GM19467 (cell line): ENCODE measurements around the gene PLEKHG4B.

Experiments used
- ATAC-seq: cut with Tn5 transposase; IDR thresholded peaks from one replicate; pipeline ENCODE4 v1.9.1; 2021; ENCODE audit warnings: mild to moderate bottlenecking, moderate library complexity; ENCODE audit not compliant: unreplicated experiment

Gene PLEKHG4B

DNA sequence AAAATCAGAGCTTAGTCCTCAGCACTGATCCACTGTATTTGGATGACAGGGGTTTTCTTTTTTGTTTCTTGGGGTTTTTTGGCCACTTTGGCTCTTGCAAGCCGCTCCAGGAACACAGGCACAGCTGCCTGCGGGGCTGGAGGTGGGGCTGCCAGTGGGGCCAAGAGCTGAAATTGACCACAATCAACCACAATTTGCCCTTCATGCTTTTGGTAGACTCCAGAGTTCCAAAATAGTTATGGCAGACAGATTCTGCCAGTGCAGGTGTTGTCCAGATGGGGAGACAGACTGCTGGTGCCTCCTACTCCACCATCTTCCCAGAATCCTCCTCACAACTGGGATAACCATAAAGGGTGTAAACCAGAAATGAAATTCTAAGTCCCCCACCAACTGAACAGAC lies 36.5 kb downstream of the PLEKHG4B start:
- ATAC-seq, result no peak

DNA sequence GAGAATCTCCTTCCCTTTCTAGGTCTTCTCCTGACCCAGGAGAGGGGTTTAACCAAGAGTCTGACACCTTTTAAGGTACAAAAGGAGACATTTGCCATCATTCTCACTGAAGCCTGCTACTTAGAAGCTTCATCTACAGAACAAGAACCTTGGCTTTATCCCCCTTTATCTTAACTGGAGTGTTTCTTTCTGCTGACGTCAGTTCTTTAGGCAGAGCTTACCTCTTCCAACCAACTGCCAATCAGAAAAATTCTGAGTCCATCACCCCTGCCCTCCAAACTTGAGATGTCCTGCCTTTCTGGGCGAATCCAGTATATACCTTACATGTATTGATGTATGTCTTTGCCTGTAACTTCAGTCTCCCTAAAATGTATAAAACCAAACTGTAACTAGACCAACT lies 37.2 kb downstream of the PLEKHG4B start:
- no peak for ATAC-seq

DNA sequence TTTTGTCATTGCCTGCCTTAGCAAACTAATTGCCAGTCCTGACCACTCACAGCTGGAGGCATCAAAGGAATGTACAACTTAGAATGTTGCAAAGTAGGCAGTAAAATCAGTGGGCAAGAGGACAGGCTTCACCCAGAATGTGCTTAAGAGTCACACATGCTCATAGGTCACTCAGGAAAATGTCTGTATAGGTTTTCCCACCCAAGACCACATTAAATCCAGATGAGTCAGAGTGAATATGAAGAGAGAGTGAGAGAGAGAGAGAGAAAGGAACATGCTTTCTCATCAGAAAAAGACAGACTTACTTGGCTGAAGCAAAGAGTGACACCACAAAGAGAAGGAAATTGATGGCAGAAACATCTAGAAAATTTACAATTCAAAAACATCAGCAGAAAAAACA lies 37.9 kb downstream of the PLEKHG4B start:
- no peak for ATAC-seq

DNA sequence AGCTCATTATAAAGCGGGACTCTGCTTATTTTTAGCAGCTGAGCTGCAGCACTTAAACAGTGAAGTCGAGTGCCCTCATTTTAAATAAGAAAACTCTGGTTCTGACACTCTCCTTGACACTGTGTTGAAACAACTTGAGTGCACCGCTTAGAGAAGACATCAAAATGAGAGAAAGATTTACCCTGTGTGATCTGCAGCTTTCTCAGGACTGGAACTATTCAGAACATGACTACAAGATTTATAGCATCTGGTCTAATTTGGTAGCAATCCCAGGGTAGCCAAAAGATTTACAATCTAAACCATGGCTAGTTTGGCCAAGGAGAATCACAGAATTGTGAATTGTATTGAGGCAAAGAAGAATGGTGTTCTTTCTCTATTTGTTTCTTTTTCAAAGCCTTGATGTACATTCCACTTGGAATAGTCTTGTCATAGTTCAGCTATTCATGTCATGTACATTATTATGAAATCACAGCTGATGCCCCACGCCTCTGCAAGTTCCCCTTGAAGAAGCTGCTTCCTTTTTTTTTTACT lies 38.7 kb downstream of the PLEKHG4B start:
- no peak for ATAC-seq

DNA sequence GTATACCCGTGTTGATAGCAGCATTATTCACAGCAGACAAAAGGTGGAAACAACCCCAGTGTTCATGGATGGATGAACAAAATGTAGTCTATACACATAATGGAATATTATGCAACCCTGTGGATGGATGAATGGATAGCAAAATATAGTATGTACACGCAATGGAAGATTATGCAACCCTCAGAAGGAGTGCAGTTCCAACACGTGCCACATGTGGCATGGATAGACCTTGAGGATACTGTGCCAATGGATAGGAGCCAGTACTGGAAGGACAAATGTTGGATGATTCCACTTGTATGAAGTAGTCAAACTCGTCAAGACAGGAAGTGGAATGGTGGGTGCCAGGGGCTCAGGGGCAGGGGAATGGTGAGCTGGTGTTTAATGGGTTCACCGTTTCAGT lies 44.9 kb downstream of the PLEKHG4B start:
- no peak for ATAC-seq

- ATAC-seq, result no peak
Observed at GRCh38 chr5:137741-138140, 45.8 kb downstream of the PLEKHG4B start.

GRCh38 chr5:138936-139335 lies 47.0 kb downstream of the PLEKHG4B start:
- ATAC-seq, result no peak

DNA sequence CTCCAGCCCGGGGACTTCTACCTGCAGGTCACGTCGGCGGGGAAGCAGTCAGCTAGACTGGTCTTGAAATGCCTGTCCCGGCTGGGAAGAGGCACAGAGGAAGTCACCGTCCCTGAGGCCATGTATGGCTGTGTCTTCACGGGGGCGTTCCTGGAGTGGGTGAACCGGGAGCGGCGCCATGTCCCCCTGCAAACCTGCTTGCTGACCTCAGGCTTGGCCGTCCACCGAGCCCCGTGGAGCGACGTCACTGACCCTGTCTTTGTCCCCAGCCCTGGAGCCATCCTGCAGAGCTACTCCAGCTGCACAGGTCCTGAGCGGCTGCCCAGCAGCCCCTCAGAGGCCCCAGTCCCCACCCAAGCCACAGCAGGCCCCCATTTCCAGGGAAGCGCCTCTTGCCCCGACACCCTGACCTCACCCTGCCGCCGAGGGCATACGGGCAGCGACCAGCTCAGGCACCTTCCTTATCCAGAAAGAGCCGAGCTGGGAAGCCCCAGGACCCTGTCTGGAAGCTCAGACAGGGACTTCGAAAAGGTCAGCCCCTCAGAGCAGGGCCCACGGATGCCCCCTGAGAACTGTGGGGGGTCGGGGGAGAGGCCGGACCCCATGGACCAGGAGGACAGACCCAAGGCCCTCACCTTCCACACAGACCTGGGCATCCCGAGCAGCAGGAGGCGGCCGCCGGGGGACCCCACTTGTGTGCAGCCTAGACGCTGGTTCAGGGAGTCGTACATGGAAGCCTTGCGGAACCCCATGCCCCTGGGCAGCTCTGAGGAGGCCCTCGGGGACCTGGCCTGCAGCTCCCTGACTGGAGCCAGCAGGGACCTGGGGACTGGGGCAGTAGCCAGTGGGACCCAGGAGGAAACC lies 47.8 kb downstream of the PLEKHG4B start:
- ATAC-seq, result no peak

DNA sequence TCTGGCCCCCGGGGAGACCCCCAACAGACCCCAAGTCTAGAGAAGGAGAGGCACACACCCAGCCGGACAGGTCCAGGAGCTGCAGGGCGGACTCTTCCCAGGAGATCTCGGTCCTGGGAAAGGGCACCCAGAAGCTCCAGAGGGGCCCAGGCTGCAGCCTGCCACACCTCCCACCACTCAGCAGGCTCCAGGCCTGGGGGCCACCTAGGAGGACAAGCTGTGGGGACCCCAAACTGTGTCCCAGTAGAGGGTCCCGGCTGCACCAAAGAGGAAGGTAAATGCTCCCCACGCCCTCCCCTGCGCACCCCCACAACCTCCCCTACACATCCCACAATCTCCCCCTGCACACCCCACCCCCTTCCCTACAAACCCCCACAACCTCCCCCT lies 48.5 kb downstream of the PLEKHG4B start:
- ATAC-seq, result no peak

DNA sequence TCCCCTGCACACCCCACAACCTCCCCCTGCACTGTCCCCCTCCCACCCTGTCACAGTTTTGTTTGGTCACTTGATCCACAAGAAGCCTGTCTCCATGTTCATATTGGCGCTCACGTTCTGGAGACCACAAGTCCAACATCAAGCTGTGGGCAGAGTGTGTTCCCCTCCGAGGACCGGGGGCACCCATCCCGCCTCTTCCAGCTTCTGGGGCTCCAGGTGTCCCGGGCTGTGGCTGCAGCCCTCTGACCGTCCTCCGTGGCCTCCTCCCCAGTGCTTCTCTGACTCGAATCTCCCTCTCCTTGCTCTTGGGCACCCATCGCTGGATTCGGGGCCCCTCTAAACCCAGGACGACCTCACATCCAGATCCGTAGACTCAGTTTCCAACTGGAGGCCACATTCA lies 49.2 kb downstream of the PLEKHG4B start:
- no peak for ATAC-seq

- ATAC-seq, result no peak
Observed at GRCh38 chr5:141761-142160, 49.8 kb downstream of the PLEKHG4B start.

- no peak for ATAC-seq
Observed at GRCh38 chr5:142246-142810, 50.4 kb downstream of the PLEKHG4B start.

- no peak for ATAC-seq
Observed at GRCh38 chr5:143041-143440, 51.1 kb downstream of the PLEKHG4B start.

DNA sequence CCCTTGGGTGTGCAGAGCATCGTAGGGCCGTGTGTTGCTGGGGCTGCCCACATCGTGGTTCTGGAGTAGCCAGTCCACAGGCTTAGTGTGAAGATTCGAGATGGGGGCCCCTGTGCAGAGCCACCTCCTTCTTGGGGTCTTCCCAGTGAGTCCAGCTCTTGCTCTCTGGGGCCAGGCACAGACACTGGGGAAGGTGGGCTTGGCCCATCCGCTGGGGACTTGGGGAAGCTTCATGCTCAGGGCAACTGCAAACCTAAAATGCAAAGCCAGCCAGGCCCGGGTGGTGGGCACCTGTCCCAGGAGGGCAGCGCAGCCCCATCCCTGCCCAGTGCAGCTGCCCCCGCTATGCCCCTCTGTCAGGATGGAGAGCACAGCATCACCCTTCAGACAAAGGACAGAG lies 53.0 kb downstream of the PLEKHG4B start:
- no peak for ATAC-seq

DNA sequence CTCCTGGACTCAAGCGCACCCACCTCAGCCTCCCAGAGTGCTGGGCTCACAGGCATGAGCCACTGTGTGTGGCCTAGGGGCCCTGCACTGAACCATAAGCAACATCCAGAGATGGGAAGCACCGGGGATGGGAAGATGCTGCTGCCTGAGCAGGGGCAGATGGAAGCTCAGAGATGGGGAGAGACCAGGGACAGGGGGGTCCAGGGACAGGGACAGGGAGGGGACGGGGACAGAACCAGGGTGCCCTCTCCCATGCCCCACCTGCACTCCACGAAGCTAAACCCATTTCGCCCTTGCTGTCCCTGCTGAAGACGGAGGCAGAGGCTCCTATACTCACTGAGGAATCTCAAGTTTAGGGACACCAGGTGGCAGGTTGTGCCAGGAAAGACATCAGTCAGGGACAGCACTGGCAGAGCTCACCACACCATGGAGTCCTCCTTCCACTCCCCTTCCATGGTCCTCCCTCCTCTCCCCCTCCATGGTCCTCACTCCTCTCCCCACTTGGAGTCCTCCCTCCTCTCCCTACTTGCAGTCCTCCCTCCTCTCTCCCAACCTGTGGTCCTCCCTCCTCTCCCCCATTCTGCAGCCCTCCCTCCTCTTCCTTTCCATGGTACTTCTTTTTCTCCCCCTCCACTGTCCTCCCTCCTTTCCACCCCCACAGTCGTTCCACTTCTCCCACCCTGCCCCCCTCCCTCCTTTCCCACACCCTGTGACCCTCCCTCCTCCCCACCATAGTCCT lies 53.8 kb downstream of the PLEKHG4B start:
- ATAC-seq, result no peak

- no peak for ATAC-seq
Observed at GRCh38 chr5:147751-148150, 55.8 kb downstream of the PLEKHG4B start.

- ATAC-seq, result no peak
Observed at GRCh38 chr5:149745-150485, 57.9 kb downstream of the PLEKHG4B start.

DNA sequence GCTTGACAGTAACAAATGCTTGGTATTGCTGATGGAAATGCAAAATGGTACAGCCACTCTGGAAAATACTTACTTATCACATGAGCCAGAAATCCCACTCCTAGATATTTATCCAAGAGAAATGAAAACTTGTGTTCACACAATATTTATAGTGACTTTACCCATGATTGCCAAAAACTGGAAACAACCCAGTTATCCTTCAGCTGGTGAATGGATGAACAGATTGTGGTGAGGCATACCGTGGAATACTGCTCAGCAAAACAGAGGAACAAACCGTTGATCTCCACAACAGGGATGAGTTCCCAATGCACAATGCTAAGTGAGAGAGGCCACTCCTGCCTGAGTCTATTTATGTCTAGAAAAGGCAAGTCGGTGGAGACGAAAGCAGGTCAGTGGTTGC lies 58.8 kb downstream of the PLEKHG4B start:
- no peak for ATAC-seq

GRCh38 chr5:152077-152476 lies 60.1 kb downstream of the PLEKHG4B start:
- no peak for ATAC-seq

DNA sequence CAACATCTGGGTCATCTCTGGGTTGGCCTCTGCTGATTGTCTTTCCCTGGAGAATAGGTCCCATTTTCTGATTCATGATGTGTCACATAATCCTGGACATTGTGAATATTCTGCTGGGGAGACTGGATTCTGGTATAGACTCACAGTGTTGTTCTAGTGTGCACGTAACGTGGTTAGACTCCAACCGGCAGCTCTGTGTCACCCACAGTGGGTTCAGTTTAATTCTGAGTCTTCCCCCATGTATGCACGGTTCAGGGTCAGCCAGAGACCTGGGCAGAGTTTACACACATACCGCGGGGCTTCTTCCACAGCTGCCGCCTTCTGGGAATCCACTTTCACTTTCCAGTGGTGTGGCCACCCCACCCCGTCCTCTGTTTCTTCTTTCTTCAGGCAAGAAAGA lies 61.3 kb downstream of the PLEKHG4B start:
- ATAC-seq, result no peak

DNA sequence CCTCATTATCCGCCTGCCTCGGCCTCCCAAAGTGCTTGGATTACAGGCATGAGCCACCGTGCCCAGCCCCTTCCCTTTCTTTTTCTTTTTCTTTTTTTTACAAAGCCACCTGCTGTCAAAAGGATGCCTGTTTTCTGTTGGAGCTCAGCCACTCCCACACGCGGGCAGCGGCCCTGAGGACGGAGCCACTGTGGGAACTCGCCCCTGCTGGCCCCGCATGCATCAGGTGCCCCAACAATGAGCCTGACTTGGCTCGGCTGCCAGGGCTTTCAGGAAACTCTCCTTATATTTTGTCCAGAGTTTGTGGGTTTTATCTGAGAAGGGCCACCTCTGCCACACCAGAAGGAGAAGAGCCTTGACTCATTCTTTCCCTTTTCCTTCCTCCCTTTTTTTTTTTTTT lies 62.3 kb downstream of the PLEKHG4B start:
- no peak for ATAC-seq
